ENCODE results near the gene TUBB2B. TPM values are rescaled to one million over a fixed set of nuclear protein-coding genes. Genes with fewer than 3 reads are reported as not detected.

Gene TUBB2B
- total RNA-seq, 1 donor from 2014 or later = 114 TPM

DNA sequence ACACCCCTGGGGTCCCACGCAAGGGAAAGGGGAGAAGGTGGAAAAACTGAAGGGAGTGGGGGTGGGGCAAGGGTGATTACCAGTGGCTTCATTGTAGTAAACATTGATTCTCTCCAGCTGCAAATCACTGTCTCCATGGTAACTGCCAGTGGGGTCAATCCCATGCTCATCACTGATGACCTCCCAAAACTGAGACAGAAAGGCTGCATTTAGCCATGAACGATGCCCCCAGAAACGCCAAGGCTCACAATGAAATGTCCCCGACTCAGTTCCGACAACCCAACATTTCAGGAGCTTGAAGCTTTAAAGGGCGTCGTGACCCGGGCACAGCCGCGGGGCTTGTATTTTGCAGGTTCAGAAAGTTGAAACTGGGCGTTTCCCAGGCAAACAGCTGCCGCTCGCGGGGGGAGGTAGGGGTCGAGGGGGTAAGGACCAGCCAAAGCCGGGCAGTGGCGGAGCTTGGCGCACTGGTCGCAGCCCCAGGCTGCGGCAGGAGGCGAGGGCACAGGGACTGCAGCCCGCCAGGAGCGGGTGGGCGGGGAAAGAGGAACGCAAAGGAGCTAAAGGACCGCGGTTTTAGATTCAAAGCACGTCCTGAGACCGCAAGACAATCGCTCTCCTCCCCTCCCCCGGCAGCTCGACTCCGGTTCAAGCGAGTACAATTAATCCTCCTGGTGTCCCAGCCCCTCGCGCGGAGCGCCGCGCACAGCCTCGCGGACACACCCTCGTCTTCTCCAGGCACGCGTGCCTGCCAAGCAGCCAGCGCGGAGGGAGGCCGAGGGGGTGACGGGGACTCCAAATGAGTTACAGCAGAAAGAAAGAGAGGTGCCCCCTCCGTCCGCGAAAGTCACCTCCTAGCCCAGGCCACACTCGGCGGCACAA is 731 bp downstream of the TUBB2B start:
- TF ChIP-seq, protein P1, sequence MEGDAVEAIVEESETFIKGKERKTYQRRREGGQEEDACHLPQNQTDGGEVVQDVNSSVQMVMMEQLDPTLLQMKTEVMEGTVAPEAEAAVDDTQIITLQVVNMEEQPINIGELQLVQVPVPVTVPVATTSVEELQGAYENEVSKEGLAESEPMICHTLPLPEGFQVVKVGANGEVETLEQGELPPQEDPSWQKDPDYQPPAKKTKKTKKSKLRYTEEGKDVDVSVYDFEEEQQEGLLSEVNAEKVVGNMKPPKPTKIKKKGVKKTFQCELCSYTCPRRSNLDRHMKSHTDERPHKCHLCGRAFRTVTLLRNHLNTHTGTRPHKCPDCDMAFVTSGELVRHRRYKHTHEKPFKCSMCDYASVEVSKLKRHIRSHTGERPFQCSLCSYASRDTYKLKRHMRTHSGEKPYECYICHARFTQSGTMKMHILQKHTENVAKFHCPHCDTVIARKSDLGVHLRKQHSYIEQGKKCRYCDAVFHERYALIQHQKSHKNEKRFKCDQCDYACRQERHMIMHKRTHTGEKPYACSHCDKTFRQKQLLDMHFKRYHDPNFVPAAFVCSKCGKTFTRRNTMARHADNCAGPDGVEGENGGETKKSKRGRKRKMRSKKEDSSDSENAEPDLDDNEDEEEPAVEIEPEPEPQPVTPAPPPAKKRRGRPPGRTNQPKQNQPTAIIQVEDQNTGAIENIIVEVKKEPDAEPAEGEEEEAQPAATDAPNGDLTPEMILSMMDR (IDR thresholded peaks at IDR 0.05; ENCODE audit: unreplicated experiment) = no peak
- H3K4me3 Mint-ChIP-seq = peak overlapping the region; percentile 84
- H3K27ac Mint-ChIP-seq = peak overlapping the region; percentile 91
- peak in 1 of 2 experiments; percentile 72 for DNase-seq (ENCODE audit: low spot score in 2 of 2, unreplicated experiment in 2 of 2)
- H3K4me1 Mint-ChIP-seq = peaks cover 40% of the 10 kb centered on the region
- H3K27me3 Mint-ChIP-seq (ENCODE audit: low read depth) = peaks cover 46% of the 10 kb centered on the region
- peaks cover 9% of the 10 kb centered on the region for H3K36me3 Mint-ChIP-seq
- H3K9me3 Mint-ChIP-seq = no peaks in the 10 kb centered on the region

DNA sequence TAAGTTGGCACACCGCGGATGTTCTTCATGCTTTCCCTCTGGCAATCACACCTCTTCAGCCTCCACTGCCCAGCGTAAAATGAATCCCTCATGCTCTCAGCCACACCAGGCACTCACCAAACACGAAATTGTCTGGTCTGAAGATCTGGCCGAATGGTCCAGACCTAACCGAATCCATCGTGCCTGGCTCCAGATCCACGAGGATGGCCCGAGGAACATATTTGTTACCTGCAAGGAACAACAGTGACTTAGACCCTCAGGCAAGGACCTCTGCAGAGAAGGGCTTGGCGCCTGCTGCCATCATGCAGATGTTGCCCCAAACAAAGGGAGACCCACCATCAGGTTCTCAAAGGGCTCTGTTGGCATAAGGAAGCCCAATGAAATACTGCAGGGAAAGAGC is 1.4 kb downstream of the TUBB2B start:
- Mint-ChIP-seq H3K27ac (no peak overlapping the region), H3K36me3 (peaks cover 9% of the 10 kb centered on the region), H3K4me1 (peaks cover 39% of the 10 kb centered on the region), H3K4me3 (peak overlapping the region; percentile 84), H3K27me3 (ENCODE audit: low read depth) (peaks cover 51% of the 10 kb centered on the region), H3K9me3 (no peaks in the 10 kb centered on the region)
- DNase-seq (ENCODE audit: low spot score in 2 of 2, unreplicated experiment in 2 of 2) = peak in 1 of 2 experiments; percentile 36
- TF ChIP-seq, protein P1 (IDR thresholded peaks at IDR 0.05; ENCODE audit: unreplicated experiment) = no peak

DNA sequence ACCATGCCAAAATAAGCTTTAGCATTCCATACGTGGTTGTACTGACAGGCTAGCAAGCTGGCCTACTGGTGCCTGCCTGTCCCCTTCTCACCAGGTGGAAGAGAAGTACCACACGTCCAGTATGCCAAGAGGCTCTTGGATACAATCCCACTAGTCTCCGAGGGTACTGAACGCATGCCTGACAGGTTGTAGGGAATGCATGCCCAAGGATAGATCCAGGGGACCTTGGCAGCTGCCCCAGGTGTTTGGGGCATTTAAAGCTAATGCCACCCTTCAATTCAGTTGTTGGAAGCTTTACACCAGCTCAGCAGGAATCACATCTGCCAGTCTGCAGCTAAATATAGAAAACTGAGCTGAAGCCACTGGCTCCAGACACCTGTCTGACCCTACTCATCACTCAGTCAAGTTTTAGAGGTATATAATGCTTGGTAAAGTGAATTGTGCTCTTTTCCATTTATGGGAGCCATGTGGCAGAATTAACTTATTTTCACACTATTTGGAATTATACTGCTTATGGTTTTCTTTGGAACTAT is 4.9 kb downstream of the TUBB2B start:
- TF ChIP-seq, protein P1 (IDR thresholded peaks at IDR 0.05; ENCODE audit: unreplicated experiment) = no peak
- Mint-ChIP-seq H3K36me3 (peaks cover 9% of the 10 kb centered on the region), H3K27me3 (ENCODE audit: low read depth) (peaks cover 50% of the 10 kb centered on the region), H3K4me3 (no peak overlapping the region), H3K27ac (no peak overlapping the region), H3K4me1 (peaks cover 17% of the 10 kb centered on the region), H3K9me3 (no peaks in the 10 kb centered on the region)
- no peak for DNase-seq (ENCODE audit: low spot score in 2 of 2, unreplicated experiment in 2 of 2)

DNA sequence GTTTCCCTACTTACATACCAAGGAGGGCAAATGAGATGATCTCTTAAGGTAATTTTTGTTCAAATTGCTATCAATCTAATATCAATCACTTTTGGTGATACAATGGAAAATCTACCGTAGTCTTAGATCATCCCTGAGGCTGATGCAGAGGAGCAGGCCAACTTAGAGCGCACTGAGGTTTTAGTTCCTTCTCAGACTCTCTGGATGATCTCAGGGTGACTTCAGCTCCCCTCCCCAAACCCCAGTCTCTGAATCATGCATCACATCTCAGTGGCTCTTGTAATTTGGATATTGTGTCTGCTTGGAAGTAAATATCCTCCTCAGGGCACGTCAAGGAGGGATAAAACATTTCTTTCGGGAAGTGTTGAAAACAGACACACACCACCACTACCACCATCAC is 5.9 kb downstream of the TUBB2B start:
- DNase-seq (ENCODE audit: low spot score in 2 of 2, unreplicated experiment in 2 of 2) = no peak

DNA sequence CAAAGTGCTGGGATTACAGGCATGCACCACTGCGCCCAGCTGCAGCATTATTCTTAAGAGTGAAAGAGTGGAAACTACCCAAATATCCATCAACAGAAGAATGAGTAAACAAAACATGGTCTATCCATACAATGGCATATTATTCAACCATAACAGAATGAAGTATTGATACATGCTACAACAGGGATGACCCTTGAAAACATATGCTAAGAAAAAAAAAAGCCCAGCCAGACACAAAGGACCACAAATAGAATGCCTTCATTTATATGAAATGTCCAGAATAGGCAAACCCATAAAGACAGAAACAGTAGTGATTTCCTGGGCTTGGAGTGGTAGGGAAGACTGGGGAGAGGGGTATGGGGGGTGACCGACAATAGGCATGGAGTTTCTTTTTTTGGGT is 7.1 kb downstream of the TUBB2B start:
- DNase-seq (ENCODE audit: low spot score in 2 of 2, unreplicated experiment in 2 of 2) = no peak
- no peak overlapping the region for H3K27ac Mint-ChIP-seq
- H3K9me3 Mint-ChIP-seq = no peaks in the 10 kb centered on the region
- peaks cover 3% of the 10 kb centered on the region for H3K4me1 Mint-ChIP-seq
- TF ChIP-seq, protein P1 (IDR thresholded peaks at IDR 0.05; ENCODE audit: unreplicated experiment) = no peak
- peaks cover 9% of the 10 kb centered on the region for H3K36me3 Mint-ChIP-seq
- H3K27me3 Mint-ChIP-seq (ENCODE audit: low read depth) = peaks cover 43% of the 10 kb centered on the region
- H3K4me3 Mint-ChIP-seq = no peak overlapping the region

More for the DNA sequence above, 5.9 kb downstream of the TUBB2B start:
- H3K4me3 Mint-ChIP-seq = no peak overlapping the region
- TF ChIP-seq, protein P1 (IDR thresholded peaks at IDR 0.05; ENCODE audit: unreplicated experiment) = no peak
- peaks cover 9% of the 10 kb centered on the region for H3K36me3 Mint-ChIP-seq
- H3K9me3 Mint-ChIP-seq = no peaks in the 10 kb centered on the region
- peaks cover 44% of the 10 kb centered on the region for H3K27me3 Mint-ChIP-seq (ENCODE audit: low read depth)
- no peak overlapping the region for H3K27ac Mint-ChIP-seq
- peaks cover 12% of the 10 kb centered on the region for H3K4me1 Mint-ChIP-seq

Data from mesothelial cell of epicardium (in vitro differentiated cells).